Ascending aorta (tissue), 2 donors: Measurements from ENCODE around the gene FIBP. TPM values are rescaled to one million over a fixed set of nuclear protein-coding genes. Genes with fewer than 3 reads are reported as not detected.

Experiments used
- DNase-seq, 2 donors: peaks; one replicate each; pipeline ENCODE4 v3.0.0-alpha.2; 2019; ENCODE audit warnings: low spot score in 2 of 2
- H3K27ac ChIP-seq, 2 donors: fragments of 200-600 bp; sonication (generic); one replicate each; pipeline ENCODE4 v1.5.1; 2016 to 2017; ENCODE audit warnings: mild to moderate bottlenecking in 1 of 2
- H3K27me3 ChIP-seq: fragments of 200-600 bp; sonication (generic); one replicate; pipeline ENCODE4 v1.5.1; 2017
- H3K36me3 ChIP-seq, 2 donors: fragments of 200-600 bp; sonication (generic); one replicate each; pipeline ENCODE4 v1.5.1; 2016
- H3K4me1 ChIP-seq, 2 donors: fragments of 200-600 bp; sonication (generic); one replicate each; pipeline ENCODE4 v1.5.1; 2016 to 2017; ENCODE audit warnings: mild to moderate bottlenecking in 1 of 2
- H3K4me3 ChIP-seq, 2 donors: fragments of 200-600 bp; sonication (generic); one replicate each; pipeline ENCODE4 v1.5.1; 2016 to 2017; ENCODE audit warnings: mild to moderate bottlenecking in 1 of 2
- H3K9me3 ChIP-seq, 2 donors: fragments of 200-600 bp; sonication (generic); one replicate each; pipeline ENCODE4 v1.5.1; 2016
- intact Hi-C: fragments of 100-400 bp; cut with DNase I; formaldehyde crosslinking; loops from one replicate; pipeline ENCODE4 v1.15.1; 2023
- total RNA-seq: library from RNA; depleted of rRNA; stranded (reverse); fragments of >200 nt; gene quantifications from one replicate; pipeline ENCODE4 v1.1.0, GENCODE V29; 2016
- TF ChIP-seq, protein P1 (sequence below), 3 experiments: fragments of 200-600 bp in 2 of 3; fragments of 450-650 bp in 1 of 3; sonication (generic) in 2 of 3; IDR thresholded peaks; one replicate each; pipeline ENCODE4 v1.5.1; 2016 to 2019; ENCODE audit warnings: antibody characterized with exemption in 3 of 3, mild to moderate bottlenecking in 1 of 3, moderate library complexity in 1 of 3

Gene FIBP
- total RNA-seq, 1 donor from 2014 or later: 57.2 TPM

DNA sequence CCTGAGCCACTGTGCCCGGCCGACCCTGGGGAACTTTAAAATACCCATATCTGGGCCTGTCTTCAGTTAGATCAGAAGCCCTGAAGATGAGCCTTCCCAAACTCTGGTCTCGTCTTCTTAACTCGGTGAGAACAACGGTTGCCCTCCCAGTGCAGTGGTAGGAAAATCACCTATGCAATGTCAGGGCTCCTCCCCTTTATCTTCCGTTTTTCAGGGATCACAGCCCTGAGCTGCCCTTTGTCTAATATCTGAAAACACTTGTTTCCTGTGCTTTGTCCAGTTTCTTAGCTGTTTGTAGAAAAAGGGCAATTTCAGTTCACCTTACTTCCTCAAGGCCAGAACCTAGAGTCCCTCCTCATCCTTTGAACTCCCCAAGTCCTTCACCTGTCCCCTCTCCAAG lies 40.4 kb upstream of the FIBP start:
- Histone ChIP-seq H3K9me3 (no peaks in the 10 kb centered on the region), H3K4me1 (no peaks in the 10 kb centered on the region), H3K27me3 (no peaks in the 10 kb centered on the region), H3K36me3 (no peaks in the 10 kb centered on the region), H3K27ac (no peak overlapping the region), H3K4me3 (no peak overlapping the region)
- intact Hi-C loops: no loop called here
- TF ChIP-seq, protein P1, sequence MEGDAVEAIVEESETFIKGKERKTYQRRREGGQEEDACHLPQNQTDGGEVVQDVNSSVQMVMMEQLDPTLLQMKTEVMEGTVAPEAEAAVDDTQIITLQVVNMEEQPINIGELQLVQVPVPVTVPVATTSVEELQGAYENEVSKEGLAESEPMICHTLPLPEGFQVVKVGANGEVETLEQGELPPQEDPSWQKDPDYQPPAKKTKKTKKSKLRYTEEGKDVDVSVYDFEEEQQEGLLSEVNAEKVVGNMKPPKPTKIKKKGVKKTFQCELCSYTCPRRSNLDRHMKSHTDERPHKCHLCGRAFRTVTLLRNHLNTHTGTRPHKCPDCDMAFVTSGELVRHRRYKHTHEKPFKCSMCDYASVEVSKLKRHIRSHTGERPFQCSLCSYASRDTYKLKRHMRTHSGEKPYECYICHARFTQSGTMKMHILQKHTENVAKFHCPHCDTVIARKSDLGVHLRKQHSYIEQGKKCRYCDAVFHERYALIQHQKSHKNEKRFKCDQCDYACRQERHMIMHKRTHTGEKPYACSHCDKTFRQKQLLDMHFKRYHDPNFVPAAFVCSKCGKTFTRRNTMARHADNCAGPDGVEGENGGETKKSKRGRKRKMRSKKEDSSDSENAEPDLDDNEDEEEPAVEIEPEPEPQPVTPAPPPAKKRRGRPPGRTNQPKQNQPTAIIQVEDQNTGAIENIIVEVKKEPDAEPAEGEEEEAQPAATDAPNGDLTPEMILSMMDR (IDR thresholded peaks at IDR 0.05): no peak
- DNase-seq: no peak

DNA sequence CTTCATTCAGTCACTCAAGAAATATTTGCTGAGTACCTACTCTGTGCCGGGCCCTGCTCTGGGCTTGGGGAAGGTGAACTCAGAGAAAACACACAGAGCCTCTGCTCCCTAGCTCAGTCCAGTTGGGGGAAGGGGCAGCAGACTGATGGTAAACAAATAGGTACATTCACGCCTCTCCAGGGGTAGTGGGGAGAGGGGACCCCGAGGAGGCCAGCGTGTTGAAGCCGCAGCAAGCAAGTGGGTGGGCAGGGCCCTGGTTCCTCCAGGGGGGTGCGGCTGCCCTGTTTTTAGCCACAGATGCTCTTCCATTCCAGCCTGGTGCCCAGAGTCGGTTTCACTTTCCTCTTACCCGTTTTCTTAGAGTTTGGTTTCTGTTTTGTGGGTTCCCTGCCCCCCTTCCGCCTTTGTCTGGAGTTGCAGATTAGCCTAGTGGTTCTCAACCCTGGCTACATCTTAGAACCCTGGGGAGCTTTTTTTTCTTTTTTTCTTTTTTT lies 39.7 kb upstream of the FIBP start:
- Histone ChIP-seq H3K27ac (no peak overlapping the region), H3K9me3 (no peaks in the 10 kb centered on the region), H3K36me3 (peaks cover 1 to 3% of the 10 kb centered on the region in 2 donors), H3K4me1 (no peaks in the 10 kb centered on the region), H3K4me3 (peak overlapping the region in 1 of 2 donors; percentile 9), H3K27me3 (no peaks in the 10 kb centered on the region)
- TF ChIP-seq, protein P1 (IDR thresholded peaks at IDR 0.05): no peak
- intact Hi-C loops: no loop called here
- no peak for DNase-seq

DNA sequence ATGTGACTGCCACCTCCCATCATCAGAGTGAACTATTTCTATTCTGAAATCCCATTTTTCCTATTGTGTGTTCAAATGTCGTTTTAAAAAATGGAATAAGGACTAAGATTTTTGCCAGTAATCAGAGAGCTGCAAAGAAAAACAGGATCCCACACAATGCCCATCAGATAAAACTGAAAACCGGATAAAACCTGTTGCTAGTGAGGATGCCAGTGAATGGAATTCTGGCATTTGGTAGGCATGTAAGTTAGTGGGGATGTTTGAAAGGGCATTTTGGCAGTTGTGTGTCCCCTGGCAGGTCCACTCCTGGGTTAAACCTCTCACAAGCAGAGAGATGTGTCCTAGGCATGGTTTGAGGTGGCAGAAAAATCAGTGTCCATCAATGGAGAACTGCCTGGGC lies 37.1 kb upstream of the FIBP start:
- DNase-seq: no peak
- H3K9me3 ChIP-seq: no peaks in the 10 kb centered on the region
- intact Hi-C loops: no loop called here
- H3K27ac ChIP-seq: no peak overlapping the region
- TF ChIP-seq, protein P1 (IDR thresholded peaks at IDR 0.05): no peak
- H3K27me3 ChIP-seq: no peaks in the 10 kb centered on the region
- peaks cover 12 to 20% of the 10 kb centered on the region in 2 donors for H3K36me3 ChIP-seq
- no peak overlapping the region for H3K4me3 ChIP-seq
- H3K4me1 ChIP-seq: peaks cover 7 to 9% of the 10 kb centered on the region in 2 donors

DNA sequence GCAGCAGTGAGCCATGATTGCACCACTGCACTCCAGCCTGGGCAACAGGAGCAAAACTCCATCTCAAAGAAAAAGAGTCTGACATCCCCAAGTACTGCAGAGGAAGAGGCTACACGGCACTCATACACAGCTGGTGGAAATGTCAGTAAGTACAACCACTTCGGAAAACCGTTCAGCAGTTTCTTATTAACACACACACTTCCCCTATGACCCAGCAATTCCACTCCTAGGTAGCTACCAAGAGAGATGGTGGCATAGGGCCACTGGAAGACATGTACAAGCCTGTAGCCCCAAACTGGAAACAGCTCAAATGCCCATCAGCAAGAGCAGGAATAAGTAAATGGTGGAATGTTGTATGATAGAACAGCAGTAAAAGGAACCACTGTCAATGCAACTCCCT lies 34.3 kb upstream of the FIBP start:
- no peak overlapping the region for H3K4me3 ChIP-seq
- peaks cover 17 to 20% of the 10 kb centered on the region in 2 donors for H3K4me1 ChIP-seq
- DNase-seq: no peak
- H3K27me3 ChIP-seq: no peaks in the 10 kb centered on the region
- H3K9me3 ChIP-seq: no peaks in the 10 kb centered on the region
- intact Hi-C loops: no loop called here
- TF ChIP-seq, protein P1 (IDR thresholded peaks at IDR 0.05): no peak
- H3K27ac ChIP-seq: no peak overlapping the region
- peaks cover 12 to 20% of the 10 kb centered on the region in 2 donors for H3K36me3 ChIP-seq

DNA sequence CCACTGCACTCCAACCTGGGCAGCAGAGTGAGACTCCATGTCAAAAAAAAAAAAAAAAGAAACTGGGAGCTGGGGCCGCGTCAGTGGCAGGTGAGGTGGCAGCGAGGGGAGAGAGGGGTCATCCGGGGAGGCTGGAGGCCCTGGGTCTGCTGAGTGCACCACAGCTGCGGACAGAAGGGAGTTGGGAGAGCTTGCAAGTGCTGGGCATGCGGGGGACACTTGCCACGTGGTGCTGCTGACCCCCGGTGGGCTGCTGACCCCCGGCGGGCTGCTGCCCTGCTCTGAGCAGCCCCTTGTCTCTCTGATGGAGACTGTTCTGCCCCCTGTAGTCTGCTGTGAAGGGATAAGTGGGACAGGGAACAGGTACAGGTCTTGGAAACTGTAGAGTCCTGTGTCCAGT lies 33.6 kb upstream of the FIBP start:
- Histone ChIP-seq H3K4me1 (peaks cover 24 to 26% of the 10 kb centered on the region in 2 donors), H3K4me3 (no peak overlapping the region), H3K36me3 (peaks cover 12 to 20% of the 10 kb centered on the region in 2 donors), H3K27ac (no peak overlapping the region), H3K9me3 (no peaks in the 10 kb centered on the region), H3K27me3 (no peaks in the 10 kb centered on the region)
- intact Hi-C loops: no loop called here
- TF ChIP-seq, protein P1 (IDR thresholded peaks at IDR 0.05): no peak
- no peak for DNase-seq
